ENCODE measurements around the gene F11R.

F11R gene

DNA sequence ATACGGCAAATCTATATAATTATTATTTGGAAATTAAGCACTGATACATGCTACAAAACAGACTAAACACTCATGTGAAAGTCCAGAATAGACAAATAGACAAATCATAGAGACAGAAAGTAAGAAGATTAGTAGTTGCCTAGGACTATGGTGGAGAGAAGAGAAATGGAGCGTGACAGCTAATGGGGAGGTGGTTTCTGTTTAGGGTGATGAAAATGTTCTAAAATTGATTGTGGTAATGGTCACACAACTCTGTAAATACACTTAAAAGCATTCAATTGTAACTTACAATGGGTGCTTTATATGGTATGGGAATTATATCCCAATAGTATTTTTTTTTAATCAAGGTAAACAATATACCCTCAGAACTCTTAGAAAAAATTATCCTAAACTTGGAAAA lies 45.9 kb downstream of the F11R start:
- no peak for DNase-seq (ENCODE audit: low read depth in 1 of 2, low spot score in 1 of 2)
- no peak overlapping the region for H3K4me3 ChIP-seq (replicated peaks; ENCODE audit: insufficient read depth, low read length)
- TF ChIP-seq, protein P1, sequence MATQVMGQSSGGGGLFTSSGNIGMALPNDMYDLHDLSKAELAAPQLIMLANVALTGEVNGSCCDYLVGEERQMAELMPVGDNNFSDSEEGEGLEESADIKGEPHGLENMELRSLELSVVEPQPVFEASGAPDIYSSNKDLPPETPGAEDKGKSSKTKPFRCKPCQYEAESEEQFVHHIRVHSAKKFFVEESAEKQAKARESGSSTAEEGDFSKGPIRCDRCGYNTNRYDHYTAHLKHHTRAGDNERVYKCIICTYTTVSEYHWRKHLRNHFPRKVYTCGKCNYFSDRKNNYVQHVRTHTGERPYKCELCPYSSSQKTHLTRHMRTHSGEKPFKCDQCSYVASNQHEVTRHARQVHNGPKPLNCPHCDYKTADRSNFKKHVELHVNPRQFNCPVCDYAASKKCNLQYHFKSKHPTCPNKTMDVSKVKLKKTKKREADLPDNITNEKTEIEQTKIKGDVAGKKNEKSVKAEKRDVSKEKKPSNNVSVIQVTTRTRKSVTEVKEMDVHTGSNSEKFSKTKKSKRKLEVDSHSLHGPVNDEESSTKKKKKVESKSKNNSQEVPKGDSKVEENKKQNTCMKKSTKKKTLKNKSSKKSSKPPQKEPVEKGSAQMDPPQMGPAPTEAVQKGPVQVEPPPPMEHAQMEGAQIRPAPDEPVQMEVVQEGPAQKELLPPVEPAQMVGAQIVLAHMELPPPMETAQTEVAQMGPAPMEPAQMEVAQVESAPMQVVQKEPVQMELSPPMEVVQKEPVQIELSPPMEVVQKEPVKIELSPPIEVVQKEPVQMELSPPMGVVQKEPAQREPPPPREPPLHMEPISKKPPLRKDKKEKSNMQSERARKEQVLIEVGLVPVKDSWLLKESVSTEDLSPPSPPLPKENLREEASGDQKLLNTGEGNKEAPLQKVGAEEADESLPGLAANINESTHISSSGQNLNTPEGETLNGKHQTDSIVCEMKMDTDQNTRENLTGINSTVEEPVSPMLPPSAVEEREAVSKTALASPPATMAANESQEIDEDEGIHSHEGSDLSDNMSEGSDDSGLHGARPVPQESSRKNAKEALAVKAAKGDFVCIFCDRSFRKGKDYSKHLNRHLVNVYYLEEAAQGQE (IDR thresholded peaks at IDR 0.05; ENCODE audit: insufficient replicate concordance, low read depth): no peak
- TF ChIP-seq POLR2AphosphoS5 (IDR thresholded peaks at IDR 0.05; ENCODE audit: low read depth): no peak
- TF ChIP-seq, protein P2, sequence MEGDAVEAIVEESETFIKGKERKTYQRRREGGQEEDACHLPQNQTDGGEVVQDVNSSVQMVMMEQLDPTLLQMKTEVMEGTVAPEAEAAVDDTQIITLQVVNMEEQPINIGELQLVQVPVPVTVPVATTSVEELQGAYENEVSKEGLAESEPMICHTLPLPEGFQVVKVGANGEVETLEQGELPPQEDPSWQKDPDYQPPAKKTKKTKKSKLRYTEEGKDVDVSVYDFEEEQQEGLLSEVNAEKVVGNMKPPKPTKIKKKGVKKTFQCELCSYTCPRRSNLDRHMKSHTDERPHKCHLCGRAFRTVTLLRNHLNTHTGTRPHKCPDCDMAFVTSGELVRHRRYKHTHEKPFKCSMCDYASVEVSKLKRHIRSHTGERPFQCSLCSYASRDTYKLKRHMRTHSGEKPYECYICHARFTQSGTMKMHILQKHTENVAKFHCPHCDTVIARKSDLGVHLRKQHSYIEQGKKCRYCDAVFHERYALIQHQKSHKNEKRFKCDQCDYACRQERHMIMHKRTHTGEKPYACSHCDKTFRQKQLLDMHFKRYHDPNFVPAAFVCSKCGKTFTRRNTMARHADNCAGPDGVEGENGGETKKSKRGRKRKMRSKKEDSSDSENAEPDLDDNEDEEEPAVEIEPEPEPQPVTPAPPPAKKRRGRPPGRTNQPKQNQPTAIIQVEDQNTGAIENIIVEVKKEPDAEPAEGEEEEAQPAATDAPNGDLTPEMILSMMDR (IDR thresholded peaks at IDR 0.05; ENCODE audit: insufficient read depth, low read length): no peak
- TF ChIP-seq GABPA (IDR thresholded peaks at IDR 0.05; ENCODE audit: low read depth): no peak
- TF ChIP-seq SPI1 (IDR thresholded peaks at IDR 0.05; ENCODE audit: borderline replicate concordance, low read depth): no peak
- no peak overlapping the region for H3K27ac ChIP-seq (replicated peaks)
- H3K27me3 ChIP-seq (ENCODE audit: insufficient read depth, poor library complexity, severe bottlenecking): no peaks in the 10 kb centered on the region

DNA sequence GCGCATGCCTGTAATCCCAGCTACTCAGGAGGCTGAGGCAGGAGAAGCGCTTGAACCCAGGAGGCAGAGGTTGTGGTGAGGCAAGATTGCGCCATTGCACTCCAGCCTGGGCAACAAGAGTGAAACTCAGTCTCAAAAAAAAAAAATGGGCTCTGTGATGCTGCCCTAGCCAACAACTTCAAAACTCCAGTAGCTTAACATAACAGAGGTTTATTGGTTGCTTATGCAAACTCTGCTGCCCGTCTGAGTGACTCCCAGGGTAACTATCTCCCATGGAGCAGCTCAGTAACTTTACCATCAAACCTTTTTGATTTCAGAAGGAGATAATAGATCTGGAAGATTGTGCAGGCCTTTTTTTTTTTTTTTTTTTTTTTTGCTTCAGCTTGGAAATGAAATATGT lies 47.5 kb downstream of the F11R start:
- no peak for DNase-seq (ENCODE audit: low read depth in 1 of 2, low spot score in 1 of 2)
- Histone ChIP-seq H3K27ac (replicated peaks) (no peak overlapping the region), H3K4me3 (replicated peaks; ENCODE audit: insufficient read depth, low read length) (no peak overlapping the region), H3K27me3 (ENCODE audit: insufficient read depth, poor library complexity, severe bottlenecking) (no peaks in the 10 kb centered on the region)
- TF ChIP-seq, protein P1 (IDR thresholded peaks at IDR 0.05; ENCODE audit: insufficient replicate concordance, low read depth): no peak
- TF ChIP-seq POLR2AphosphoS5 (IDR thresholded peaks at IDR 0.05; ENCODE audit: low read depth): no peak
- TF ChIP-seq, protein P2 (IDR thresholded peaks at IDR 0.05; ENCODE audit: insufficient read depth, low read length): no peak
- no peak for TF ChIP-seq SPI1 (IDR thresholded peaks at IDR 0.05; ENCODE audit: borderline replicate concordance, low read depth)
- TF ChIP-seq GABPA (IDR thresholded peaks at IDR 0.05; ENCODE audit: low read depth): no peak

DNA sequence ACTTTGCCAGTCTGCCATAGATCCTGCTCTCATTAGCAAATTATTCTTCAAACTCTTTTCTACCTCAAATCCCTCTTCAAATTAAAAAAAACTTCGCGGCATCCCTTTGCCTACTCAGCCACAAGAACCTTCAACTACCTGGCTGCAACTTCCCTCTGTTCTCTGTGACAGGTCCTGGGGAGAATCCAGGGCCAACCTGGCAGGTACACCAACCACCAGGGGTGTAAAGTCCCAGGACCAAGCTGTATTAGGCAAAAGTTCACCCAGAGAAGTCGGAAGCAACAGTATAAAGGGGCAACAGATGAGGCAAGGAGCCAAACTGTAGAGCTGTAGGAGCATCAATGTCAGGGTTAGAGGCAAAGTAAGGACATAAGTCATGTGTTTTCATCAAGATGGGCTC lies 48.0 kb downstream of the F11R start:
- Histone ChIP-seq H3K27ac (replicated peaks) (no peak overlapping the region), H3K4me3 (replicated peaks; ENCODE audit: insufficient read depth, low read length) (no peak overlapping the region), H3K27me3 (ENCODE audit: insufficient read depth, poor library complexity, severe bottlenecking) (no peaks in the 10 kb centered on the region)
- no peak for TF ChIP-seq GABPA (IDR thresholded peaks at IDR 0.05; ENCODE audit: low read depth)
- TF ChIP-seq, protein P1 (IDR thresholded peaks at IDR 0.05; ENCODE audit: insufficient replicate concordance, low read depth): no peak
- TF ChIP-seq, protein P2 (IDR thresholded peaks at IDR 0.05; ENCODE audit: insufficient read depth, low read length): no peak
- TF ChIP-seq POLR2AphosphoS5 (IDR thresholded peaks at IDR 0.05; ENCODE audit: low read depth): no peak
- TF ChIP-seq SPI1 (IDR thresholded peaks at IDR 0.05; ENCODE audit: borderline replicate concordance, low read depth): no peak
- no peak for DNase-seq (ENCODE audit: low read depth in 1 of 2, low spot score in 1 of 2)
